HG02678 (cell line): Measurements from ENCODE around the gene TLE5.

ENCODE experiments used
- ATAC-seq: cut with Tn5 transposase; IDR thresholded peaks from one replicate; pipeline ENCODE4 v1.9.1; 2021; ENCODE audit warnings: mild to moderate bottlenecking, moderate library complexity; ENCODE audit not compliant: unreplicated experiment

TLE5 gene

GRCh38 chr19:3003046-3003445, 59.2 kb downstream of the TLE5 start:
- no peak for ATAC-seq
